ENCODE data around the gene LRP3. TPM values are rescaled to one million over a fixed set of nuclear protein-coding genes. Genes with fewer than 3 reads are reported as not detected.

LRP3 gene
- polyA plus RNA-seq, 3 donors: 1.4 to 11.9 (median 4.1) TPM

DNA sequence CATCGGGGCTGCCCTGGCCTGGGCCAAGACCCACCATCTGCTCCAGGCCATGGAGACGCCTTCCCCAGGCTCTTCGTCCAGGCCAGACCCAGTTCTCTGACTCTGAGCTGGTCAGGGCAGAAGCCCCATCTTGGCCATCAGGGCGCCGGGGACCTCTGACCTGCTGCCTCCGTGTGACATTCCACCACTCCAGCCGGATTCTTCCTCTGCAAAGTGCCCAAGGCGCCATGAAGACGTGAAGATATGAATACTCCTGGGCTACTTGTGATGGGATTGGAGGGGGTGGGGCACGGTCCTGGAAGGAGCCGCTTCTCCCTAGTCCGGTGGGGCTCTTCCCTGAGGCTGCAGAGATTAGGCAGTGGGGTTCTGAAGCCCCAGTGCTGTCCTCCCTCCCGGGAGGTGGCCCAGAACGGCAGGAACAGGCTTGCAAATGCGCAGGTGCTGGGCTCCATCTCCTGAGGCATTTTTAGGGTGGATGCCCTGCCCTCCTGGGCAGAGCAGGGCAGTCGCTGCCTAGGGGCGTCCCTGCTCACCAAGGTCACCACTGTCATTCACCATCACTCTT is 57.5 kb downstream of the LRP3 start:
- Histone ChIP-seq H3K4me2 (replicated peaks; ENCODE audit: extremely low read depth, low read length, poor library complexity, severe bottlenecking) (no peak overlapping the region), H2AFZ (ENCODE audit: insufficient read depth, low read depth, low read length, poor library complexity, severe bottlenecking) (no peak overlapping the region), H3K27ac (ENCODE audit: low read depth in 1 of 2, low read length in 2 of 2) (no peak overlapping the region), H3K79me2 (ENCODE audit: insufficient read depth, low read length) (no peaks in the 10 kb centered on the region), H3K4me1 (ENCODE audit: control insufficient read depth in 1 of 2, insufficient read depth in 2 of 2, low read length in 2 of 2) (peaks cover 51 to 64% of the 10 kb centered on the region in 2 donors), H3K9me3 (replicated peaks in 1 of 2; ENCODE audit: control insufficient read depth in 1 of 2, insufficient read depth in 1 of 2, low read length in 2 of 2) (no peaks in the 10 kb centered on the region), H4K20me1 (ENCODE audit: insufficient read depth, low read length) (no peaks in the 10 kb centered on the region), H3K9ac (ENCODE audit: insufficient read depth, low read length, poor library complexity, severe bottlenecking) (no peak overlapping the region), H3K4me3 (replicated peaks in 1 of 3; ENCODE audit: low read depth in 2 of 3, low read length in 3 of 3) (no peak overlapping the region), H3K36me3 (replicated peaks in 1 of 2; ENCODE audit: control insufficient read depth in 1 of 2, insufficient read depth in 2 of 2, low read length in 2 of 2) (no peaks in the 10 kb centered on the region), H3K27me3 (ENCODE audit: control insufficient read depth in 2 of 2, insufficient read depth in 2 of 2, low read length in 2 of 2) (no peaks in the 10 kb centered on the region)
- TF ChIP-seq, protein P1, sequence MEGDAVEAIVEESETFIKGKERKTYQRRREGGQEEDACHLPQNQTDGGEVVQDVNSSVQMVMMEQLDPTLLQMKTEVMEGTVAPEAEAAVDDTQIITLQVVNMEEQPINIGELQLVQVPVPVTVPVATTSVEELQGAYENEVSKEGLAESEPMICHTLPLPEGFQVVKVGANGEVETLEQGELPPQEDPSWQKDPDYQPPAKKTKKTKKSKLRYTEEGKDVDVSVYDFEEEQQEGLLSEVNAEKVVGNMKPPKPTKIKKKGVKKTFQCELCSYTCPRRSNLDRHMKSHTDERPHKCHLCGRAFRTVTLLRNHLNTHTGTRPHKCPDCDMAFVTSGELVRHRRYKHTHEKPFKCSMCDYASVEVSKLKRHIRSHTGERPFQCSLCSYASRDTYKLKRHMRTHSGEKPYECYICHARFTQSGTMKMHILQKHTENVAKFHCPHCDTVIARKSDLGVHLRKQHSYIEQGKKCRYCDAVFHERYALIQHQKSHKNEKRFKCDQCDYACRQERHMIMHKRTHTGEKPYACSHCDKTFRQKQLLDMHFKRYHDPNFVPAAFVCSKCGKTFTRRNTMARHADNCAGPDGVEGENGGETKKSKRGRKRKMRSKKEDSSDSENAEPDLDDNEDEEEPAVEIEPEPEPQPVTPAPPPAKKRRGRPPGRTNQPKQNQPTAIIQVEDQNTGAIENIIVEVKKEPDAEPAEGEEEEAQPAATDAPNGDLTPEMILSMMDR (IDR thresholded peaks at IDR 0.05): no peak
- Mint-ChIP-seq H3K9me3 (peaks cover 0 to 1% (median 0%) of the 10 kb centered on the region in 7 donors), H3K4me3 (no peak overlapping the region), H3K27me3 (ENCODE audit: low read depth in 3 of 3) (no peaks in the 10 kb centered on the region), H3K4me1 (peaks cover 41% of the 10 kb centered on the region), H3K27ac (no peak overlapping the region), H3K36me3 (no peaks in the 10 kb centered on the region)
- WGBS (ENCODE audit: insufficient coverage): 96% methylated on average over 13 of the region's 17 CpGs
- DNase-seq: no peak
- intact Hi-C loops (cut with micrococcal nuclease): no loop called here

DNA sequence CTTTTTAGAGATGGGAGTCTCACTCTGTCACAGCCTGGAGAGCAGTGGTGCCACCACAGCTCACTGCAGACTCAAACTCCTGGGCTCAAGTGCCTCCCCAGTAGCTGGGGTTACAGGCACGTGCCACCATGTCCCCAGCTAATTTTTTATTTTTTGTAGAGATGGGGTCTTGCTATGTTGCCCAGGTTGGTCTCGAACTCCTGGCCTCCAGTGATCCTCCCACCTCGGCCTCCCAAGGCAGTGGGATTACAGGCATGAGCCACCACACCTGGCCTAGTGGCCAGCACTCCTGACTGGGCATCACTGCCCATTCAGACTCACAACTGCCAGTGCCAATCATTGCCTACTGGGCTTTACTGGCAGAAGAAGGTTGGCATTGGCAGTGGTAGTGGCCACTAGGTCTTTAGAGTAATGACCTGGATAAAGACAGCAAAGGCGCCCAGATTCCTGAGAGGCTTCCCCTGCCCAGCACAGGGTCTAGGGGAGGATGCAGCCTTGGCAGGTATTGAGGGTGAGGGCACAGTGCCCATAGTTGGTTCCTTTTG is 58.4 kb downstream of the LRP3 start:
- no peaks in the 10 kb centered on the region for H3K27me3 Mint-ChIP-seq (ENCODE audit: low read depth in 3 of 3)
- H3K4me1 Mint-ChIP-seq: peaks cover 36% of the 10 kb centered on the region
- H3K36me3 Mint-ChIP-seq: no peaks in the 10 kb centered on the region
- Histone ChIP-seq H3K4me2 (replicated peaks; ENCODE audit: extremely low read depth, low read length, poor library complexity, severe bottlenecking) (no peak overlapping the region), H3K27me3 (ENCODE audit: control insufficient read depth in 2 of 2, insufficient read depth in 2 of 2, low read length in 2 of 2) (no peaks in the 10 kb centered on the region), H3K9me3 (replicated peaks in 1 of 2; ENCODE audit: control insufficient read depth in 1 of 2, insufficient read depth in 1 of 2, low read length in 2 of 2) (no peaks in the 10 kb centered on the region), H3K4me1 (ENCODE audit: control insufficient read depth in 1 of 2, insufficient read depth in 2 of 2, low read length in 2 of 2) (peaks cover 51 to 56% of the 10 kb centered on the region in 2 donors), H4K20me1 (ENCODE audit: insufficient read depth, low read length) (no peaks in the 10 kb centered on the region), H3K27ac (ENCODE audit: low read depth in 1 of 2, low read length in 2 of 2) (no peak overlapping the region), H3K4me3 (replicated peaks in 1 of 3; ENCODE audit: low read depth in 2 of 3, low read length in 3 of 3) (no peak overlapping the region), H3K79me2 (ENCODE audit: insufficient read depth, low read length) (no peaks in the 10 kb centered on the region), H2AFZ (ENCODE audit: insufficient read depth, low read depth, low read length, poor library complexity, severe bottlenecking) (no peak overlapping the region), H3K9ac (ENCODE audit: insufficient read depth, low read length, poor library complexity, severe bottlenecking) (no peak overlapping the region), H3K36me3 (replicated peaks in 1 of 2; ENCODE audit: control insufficient read depth in 1 of 2, insufficient read depth in 2 of 2, low read length in 2 of 2) (no peaks in the 10 kb centered on the region)
- no peak overlapping the region for H3K4me3 Mint-ChIP-seq
- H3K27ac Mint-ChIP-seq: no peak overlapping the region
- H3K9me3 Mint-ChIP-seq: no peaks in the 10 kb centered on the region
- DNase-seq: no peak
- 95% methylated on average over 3 of the region's 4 CpGs for WGBS (ENCODE audit: insufficient coverage)
- intact Hi-C loops (cut with micrococcal nuclease): no loop called here
- TF ChIP-seq, protein P1 (IDR thresholded peaks at IDR 0.05): no peak

Data from CD14-positive monocyte (primary cell).